ENCODE data around the gene SFTPB. TPM values are rescaled to one million over a fixed set of nuclear protein-coding genes. Genes with fewer than 3 reads are reported as not detected.

Gene SFTPB
- total RNA-seq, 3 donors from 2014 or later = 1.3 to 2.2 TPM; not detected in 1

- Histone ChIP-seq H3K4me3 (no peak overlapping the region), H3K9me3 (no peaks in the 10 kb centered on the region), H3K36me3 (ENCODE audit: low read depth) (peaks cover 18% of the 10 kb centered on the region), H3K4me1 (ENCODE audit: low read depth) (no peaks in the 10 kb centered on the region)
- intact Hi-C loops (cut with DNase I, micrococcal nuclease) = no loop called here
- DNase-seq (no peak), ATAC-seq (no peak)
- TF ChIP-seq CTCF (IDR thresholded peaks at IDR 0.05) = no peak
These were observed 25.3 kb downstream of the SFTPB start for GRCh38 chr2:85642725-85643124.

- no peaks in the 10 kb centered on the region for H3K9me3 ChIP-seq
- DNase-seq (no peak), ATAC-seq (no peak)
- no peak for TF ChIP-seq CTCF (IDR thresholded peaks at IDR 0.05)
- no peaks in the 10 kb centered on the region for H3K4me1 ChIP-seq (ENCODE audit: low read depth)
- peaks cover 6% of the 10 kb centered on the region for H3K36me3 ChIP-seq (ENCODE audit: low read depth)
- H3K4me3 ChIP-seq = no peak overlapping the region
- intact Hi-C loops (cut with DNase I, micrococcal nuclease) = no loop called here
These were observed 32.4 kb downstream of the SFTPB start for GRCh38 chr2:85635636-85636035.

GRCh38 chr2:85635011-85635410 lies 33.0 kb downstream of the SFTPB start:
- no peak for TF ChIP-seq CTCF (IDR thresholded peaks at IDR 0.05)
- intact Hi-C loops (cut with DNase I, micrococcal nuclease) = no loop called here
- Histone ChIP-seq H3K36me3 (ENCODE audit: low read depth) (peaks cover 6% of the 10 kb centered on the region), H3K9me3 (no peaks in the 10 kb centered on the region), H3K4me3 (no peak overlapping the region), H3K4me1 (ENCODE audit: low read depth) (no peaks in the 10 kb centered on the region)
- ATAC-seq (no peak), DNase-seq (no peak)

GRCh38 chr2:85631316-85631715 lies 36.7 kb downstream of the SFTPB start:
- peaks cover 6% of the 10 kb centered on the region for H3K36me3 ChIP-seq (ENCODE audit: low read depth)
- intact Hi-C loops (cut with DNase I, micrococcal nuclease) = no loop called here
- no peak overlapping the region for H3K4me3 ChIP-seq
- ATAC-seq = no peak
- DNase-seq = no peak
- H3K9me3 ChIP-seq = no peaks in the 10 kb centered on the region
- no peak for TF ChIP-seq CTCF (IDR thresholded peaks at IDR 0.05)
- H3K4me1 ChIP-seq (ENCODE audit: low read depth) = no peaks in the 10 kb centered on the region

- intact Hi-C loops (cut with DNase I, micrococcal nuclease) = no loop called here
- no peak for ATAC-seq
- no peak for TF ChIP-seq CTCF (IDR thresholded peaks at IDR 0.05)
- no peaks in the 10 kb centered on the region for H3K9me3 ChIP-seq
- DNase-seq = no peak
- H3K4me1 ChIP-seq (ENCODE audit: low read depth) = no peaks in the 10 kb centered on the region
- peaks cover 16% of the 10 kb centered on the region for H3K36me3 ChIP-seq (ENCODE audit: low read depth)
- H3K4me3 ChIP-seq = no peak overlapping the region
These were observed 39.3 kb downstream of the SFTPB start for GRCh38 chr2:85628658-85629057.

- DNase-seq (no peak), ATAC-seq (no peak)
- Histone ChIP-seq H3K9me3 (no peaks in the 10 kb centered on the region), H3K4me3 (no peak overlapping the region), H3K36me3 (ENCODE audit: low read depth) (peaks cover 16% of the 10 kb centered on the region), H3K4me1 (ENCODE audit: low read depth) (peaks cover 4% of the 10 kb centered on the region)
- intact Hi-C loops (cut with DNase I, micrococcal nuclease) = no loop called here
- TF ChIP-seq CTCF (IDR thresholded peaks at IDR 0.05) = no peak
These were observed 44.0 kb downstream of the SFTPB start for GRCh38 chr2:85623991-85624390.
